Cardiac fibroblast (primary cell): Measurements from ENCODE around the gene BRD9.
"Not testable (repeated sequence)": the region's sequence is repeated elsewhere in the genome, so short reads cannot be mapped to it uniquely, and the experiment has no call there.

Experiments
- DNase-seq, 2 donors: peaks; one replicate each; pipeline versions ENCODE4 v3.0.0 to v3.0.0-alpha.2; 2010; ENCODE audit warnings: low read depth in 2 of 2
- H3K4me3 ChIP-seq, 2 donors: replicated peaks in 1 of 2; 1 replicate in 1 of 2; 2 replicates in 1 of 2; pipeline ENCODE4 v1.5.1; 2011; ENCODE audit warnings: low read depth in 2 of 2, low read length in 2 of 2, mild to moderate bottlenecking in 2 of 2, moderate library complexity in 1 of 2
- CTCF ChIP-seq: IDR thresholded peaks from one replicate; pipeline ENCODE4 v1.5.1; 2011; ENCODE audit warnings: low read depth, mild to moderate bottlenecking, low read length, inconsistent platforms

Gene BRD9

DNA sequence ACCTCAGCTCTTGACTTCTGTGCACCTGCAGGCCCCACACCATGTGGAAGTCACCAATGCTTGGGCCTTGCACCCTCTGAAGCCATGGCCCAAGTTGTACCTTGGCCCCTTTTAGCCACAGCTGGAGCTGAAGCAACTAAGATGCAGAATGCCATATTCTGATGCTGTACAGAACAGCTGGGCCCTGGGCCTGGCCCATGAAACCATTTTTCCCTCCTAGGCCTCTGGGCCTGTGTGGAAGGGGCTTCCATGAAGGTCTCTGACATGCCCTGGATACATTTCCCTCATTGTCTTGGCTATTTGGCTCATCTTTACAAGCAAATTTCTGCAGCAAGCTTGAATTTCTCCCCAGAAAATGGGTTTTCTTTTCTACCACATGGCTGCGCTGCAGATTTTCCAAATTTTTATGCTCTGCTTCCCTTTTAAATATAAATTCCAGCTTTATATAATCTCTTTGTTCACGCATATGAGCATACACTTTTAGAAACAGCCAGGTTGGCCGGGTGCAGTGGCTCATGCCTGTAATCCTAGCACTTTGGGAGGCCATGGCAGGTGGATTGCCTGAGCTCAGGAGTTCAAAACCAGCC lies 41.9 kb upstream of the BRD9 start:
- TF ChIP-seq CTCF, result peak; percentile 20
- DNase-seq, result peak; percentile 29 to 48
- not testable (repeated sequence) for H3K4me3 ChIP-seq

DNA sequence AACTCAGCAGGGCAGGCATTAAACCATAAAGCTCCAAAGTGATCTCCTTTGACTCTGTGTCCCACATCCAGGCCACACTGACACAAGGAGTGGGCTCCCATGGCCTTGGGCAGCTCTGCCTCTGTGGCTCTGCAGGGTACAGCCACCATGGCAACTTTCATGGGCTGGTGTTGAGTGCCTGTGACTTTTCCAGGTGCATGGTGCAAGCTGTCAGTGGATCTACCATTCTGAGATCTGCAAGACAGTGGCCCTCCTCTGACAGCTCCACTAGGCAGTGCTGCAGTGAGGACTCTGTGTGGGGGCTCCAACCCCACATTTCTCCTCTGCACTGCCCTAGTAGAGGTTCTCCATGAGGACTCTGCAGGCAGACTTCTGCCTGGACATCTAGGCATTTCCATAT lies 41.4 kb upstream of the BRD9 start:
- not testable (repeated sequence) for DNase-seq

DNA sequence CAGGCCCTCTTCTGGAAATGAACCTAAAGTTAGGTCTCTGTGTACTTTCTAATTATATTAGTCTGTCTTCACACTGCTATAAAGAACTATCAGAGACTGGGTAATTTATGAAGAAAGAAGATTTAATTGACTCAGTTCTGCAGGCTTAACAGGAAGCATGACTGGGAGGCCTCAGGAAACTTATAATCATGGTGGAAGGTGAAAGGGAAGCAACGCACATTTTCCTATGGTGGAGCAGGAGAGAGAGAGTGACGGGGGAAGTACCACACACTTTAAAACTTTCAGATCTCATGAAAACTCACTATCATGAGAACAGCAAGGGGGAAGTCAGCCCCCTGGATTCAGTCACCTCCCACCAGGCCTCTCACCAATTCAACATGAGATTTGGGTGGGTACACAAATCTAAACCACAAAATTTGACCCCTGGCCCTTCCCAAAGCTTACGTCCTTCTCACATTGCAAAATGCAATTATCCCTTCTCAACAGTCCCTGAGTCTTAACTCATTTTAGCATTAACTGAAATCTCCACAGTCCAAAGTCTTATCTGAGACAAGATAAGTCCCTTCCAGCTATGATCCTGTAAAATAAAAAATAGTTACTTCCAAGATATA lies 40.8 kb upstream of the BRD9 start:
- no peak for TF ChIP-seq CTCF
- H3K4me3 ChIP-seq, result no peak overlapping the region
- DNase-seq, result no peak

More for the DNA sequence above, 41.4 kb upstream of the BRD9 start:
- not testable (repeated sequence) for H3K4me3 ChIP-seq

GRCh38 chr5:932628-933250 lies 40.1 kb upstream of the BRD9 start:
- TF ChIP-seq CTCF, result no peak
- no peak overlapping the region for H3K4me3 ChIP-seq
- peak in 1 of 2 donors; percentile 47 for DNase-seq

- DNase-seq, result no peak
- H3K4me3 ChIP-seq, result no peak overlapping the region
- no peak for TF ChIP-seq CTCF
These were observed 39.6 kb upstream of the BRD9 start for GRCh38 chr5:932151-932627.

DNA sequence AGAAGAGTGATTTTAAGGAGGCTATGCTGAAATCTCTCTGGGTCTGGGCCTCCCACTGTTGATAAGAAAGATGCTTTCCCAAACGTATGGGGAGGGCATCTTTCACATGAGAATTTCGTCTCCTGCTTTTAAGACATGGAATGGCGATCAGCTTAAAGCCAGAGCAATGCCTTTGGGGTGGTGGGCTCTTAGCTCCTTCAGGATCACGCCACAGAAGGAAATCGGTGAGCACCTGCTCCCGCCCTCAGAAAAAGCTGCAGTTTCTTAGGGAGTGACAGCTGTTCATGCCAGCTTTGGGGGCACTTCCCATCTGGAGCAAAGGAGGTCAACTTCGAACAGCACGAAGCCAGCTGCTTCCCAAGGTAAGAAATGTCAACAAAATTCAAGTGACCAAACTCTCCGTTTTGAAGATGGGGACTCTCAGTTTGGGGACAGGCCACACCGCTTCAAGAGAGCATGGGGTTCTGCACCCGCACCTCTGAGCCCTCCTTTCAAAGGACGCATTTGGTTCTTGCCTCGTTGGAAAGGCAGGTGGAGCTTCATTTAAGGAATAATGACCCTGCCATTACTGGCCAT lies 39.1 kb upstream of the BRD9 start:
- no peak overlapping the region for H3K4me3 ChIP-seq
- TF ChIP-seq CTCF, result no peak
- no peak for DNase-seq

DNA sequence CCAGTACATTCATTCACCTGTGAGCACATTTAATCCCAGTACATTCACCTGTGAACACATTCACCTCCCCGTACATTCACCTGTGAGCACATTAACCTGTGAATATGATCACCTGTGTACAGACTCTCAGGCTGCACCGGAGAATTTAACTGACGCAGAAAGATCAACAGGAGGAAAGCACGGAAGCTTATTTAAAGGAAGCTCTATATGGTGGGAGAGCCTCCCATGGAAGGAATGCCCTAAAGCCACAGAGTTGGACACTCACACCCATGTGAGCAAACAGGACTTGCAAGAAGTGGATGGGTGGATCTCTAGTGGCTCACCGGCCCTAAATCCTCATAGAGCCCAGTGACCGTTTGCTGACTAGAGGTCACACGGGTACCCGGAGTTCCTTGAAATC lies 38.3 kb upstream of the BRD9 start:
- DNase-seq, result no peak
- H3K4me3 ChIP-seq, result no peak overlapping the region
- no peak for TF ChIP-seq CTCF
